Stimulated activated naive CD8-positive, alpha-beta T cell treated with anti-CD3 and anti-CD28 coated beads, Interleukin-15, Interleukin-2, amounts not matched to agents 100 U/mL and 50 U/mL, for 24 hours (primary cell): ENCODE data around the gene LENG8.
"Not testable (repeated sequence)": the region's sequence is repeated elsewhere in the genome, so short reads cannot be mapped to it uniquely, and the experiment has no call there.

ENCODE experiments used
- ATAC-seq: fragments of 150-1000 bp; cut with Tn5 transposase; one replicate; pipeline ENCODE4 v1.10.0; 2021
- DNase-seq: peaks from one replicate; pipeline ENCODE4 v3.0.0; 2021

Gene LENG8

DNA sequence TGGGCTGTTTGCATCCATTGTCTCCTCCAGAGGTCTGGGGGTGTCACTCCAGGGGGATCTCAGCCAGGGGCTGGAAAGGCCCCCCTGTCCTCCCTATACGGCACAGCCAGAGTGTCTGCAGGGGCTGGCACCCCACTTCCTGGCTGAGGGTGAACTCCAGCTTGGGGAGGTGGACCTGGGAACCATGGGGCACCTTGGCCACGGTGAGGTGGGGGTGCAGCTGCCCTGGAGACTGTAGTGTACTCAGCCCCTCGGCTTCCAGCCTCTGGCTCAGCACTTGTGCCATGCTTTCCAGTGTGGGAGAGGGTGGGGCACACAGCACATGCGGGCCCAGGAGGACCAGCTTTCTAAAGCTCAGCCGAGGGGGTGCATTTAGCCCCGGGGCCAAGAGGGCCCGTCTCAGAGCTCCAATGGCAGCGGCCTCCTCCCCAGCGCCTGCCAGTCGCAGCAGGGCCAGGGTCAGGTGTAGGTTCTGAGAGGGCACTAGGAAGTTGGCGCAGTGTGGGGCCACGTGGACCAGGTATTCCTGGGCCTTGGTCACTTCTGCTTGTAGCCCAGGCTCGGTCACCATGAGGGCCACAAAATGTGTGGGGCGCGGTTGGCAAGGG, 13.2 kb downstream of the LENG8 start:
- no peak for ATAC-seq
- no peak for DNase-seq

DNA sequence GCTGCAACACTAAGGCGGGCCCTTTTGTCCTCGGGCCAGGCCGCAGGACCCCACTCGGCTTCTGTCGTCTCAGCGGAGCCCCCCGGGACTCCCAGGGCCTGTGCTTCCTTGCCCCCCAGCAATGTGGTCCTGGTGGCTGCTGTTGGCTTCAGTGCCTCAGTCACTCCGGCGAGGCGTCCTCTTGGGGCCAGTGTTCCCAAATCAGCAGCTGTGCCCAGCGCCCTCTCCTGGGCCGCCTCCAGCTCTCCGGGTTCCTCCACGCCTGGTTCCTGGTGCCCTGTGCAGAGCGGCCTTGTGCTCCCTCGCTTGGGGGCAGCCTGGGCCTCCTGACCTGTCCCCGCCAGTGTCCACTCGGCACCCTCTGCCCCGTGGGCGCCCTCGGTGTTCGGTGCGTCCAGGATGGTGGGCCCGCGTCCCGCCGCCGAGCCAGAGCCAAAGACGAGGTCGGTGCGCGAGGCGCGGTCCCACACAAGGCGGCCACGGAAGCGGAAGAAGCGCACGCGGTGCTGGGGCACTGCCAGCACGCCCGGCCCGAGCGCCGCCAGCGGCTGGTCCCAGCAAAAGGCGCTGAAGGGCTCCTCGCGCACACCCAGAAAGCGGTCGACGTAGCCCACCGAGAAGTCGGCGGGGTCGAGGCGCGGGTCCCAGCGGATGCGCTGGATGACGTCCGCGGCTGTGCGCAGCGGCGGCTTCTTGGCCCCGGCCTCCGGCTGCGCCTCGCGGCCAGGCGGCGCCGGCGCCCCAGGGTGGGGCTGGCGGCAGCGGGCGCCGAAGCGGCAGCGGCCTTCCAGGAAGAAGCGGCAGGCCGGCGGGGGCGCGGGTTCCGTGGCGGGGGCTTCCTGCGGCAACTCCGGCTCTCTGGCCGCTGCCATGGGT, 13.9 kb downstream of the LENG8 start:
- peak; percentile 17 for ATAC-seq
- DNase-seq = peak; percentile 73

DNA sequence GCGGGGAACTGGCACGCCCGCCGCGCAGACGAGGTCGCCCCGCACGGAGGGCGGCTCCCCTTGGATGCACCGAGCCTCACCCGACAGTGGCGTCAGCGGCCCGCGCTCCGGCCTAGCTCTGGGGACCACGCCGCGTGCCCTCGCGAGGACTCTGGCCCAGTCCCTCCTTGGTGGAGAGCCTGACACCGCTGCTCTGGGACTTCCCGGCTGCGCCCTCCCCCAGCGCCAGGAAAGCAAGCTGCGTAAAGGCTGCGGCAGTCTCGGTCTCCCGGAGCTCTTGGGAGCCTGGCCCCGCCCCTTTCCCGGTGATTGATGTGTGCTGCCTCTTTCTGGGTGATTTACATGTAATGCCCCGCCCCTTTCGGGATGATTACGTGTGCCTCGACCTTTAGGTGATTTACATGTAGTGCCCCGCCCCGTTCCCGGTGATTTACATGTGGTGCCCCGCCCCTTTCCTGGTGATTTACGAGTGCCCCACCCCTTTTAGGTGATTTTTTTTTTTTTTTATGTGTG, 14.6 kb downstream of the LENG8 start, which contains the start of gene LENG9:
Gene LENG9, minus strand, starts transcription at position 248 of the 513 bp plus-strand sequence. CDS start 252 bp downstream, outside the sequence.
- ATAC-seq (peak; percentile 66), DNase-seq (peak; percentile 98)

DNA sequence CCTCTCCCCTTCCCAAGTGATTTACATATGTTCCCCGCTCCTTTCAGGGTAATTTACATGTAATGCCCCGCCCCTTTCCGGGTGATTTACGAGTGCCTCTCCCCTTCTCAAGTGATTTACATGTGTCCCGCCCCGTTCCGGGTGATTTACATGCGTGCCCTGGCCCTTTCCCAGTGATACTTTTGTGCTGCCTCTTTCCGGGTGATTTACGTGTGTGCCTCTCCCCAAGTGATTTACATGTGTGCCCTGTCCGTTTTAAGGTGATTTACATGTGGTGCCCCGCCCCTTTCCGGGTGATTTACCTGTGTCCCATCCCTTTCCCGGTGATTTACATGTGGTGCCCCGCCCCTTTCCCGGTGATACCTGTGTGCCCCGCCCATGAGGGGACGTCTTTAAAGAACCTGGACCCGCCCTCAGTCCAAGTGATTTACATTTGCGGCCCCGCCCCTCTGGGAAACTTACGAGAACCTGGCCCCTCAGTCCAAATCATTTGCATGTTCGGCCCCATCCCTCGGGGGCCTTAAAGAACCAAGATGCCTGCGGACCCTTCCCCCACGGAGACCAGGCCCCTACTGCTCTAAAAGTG, 15.1 kb downstream of the LENG8 start:
- ATAC-seq (peak; percentile 55), DNase-seq (peak; percentile 90)

DNA sequence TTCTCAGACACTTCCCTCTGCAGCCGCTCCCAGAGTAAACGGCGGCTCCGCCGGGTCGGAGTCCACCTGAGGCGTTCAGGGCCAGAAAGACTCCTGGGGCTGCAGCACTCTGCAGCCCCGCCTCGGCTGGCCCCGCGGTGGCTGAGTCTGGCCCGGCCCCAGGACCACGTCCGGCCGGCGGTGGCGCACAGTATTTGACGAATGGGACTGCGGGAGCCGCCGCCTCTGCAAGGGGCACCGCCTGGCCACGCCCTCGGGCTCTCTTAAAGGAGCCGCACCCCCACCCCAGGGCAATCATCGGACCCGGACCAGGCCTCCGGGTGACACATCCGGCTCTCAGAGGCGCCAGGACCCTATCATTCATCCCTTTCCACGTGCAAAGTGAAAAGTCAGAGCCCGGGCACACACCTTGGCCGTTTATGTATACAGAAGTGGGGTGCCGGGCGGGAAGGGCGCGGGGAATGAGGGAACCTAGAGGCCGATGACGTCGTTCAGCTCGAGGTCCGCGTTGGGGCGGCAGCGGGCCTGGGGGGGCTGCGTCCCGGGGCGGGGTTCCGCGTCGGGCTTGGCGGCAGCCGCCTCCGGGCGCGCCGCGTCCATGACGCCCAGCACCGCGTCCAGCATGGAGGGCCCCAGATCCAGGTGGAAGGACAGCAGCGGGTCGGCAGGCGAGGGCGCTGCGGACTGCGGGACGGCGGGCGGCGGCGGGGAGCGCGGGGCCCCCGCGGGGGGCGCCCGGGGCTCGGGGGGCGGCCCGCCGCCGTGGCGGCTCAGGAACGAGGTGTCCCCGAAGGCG, 15.8 kb downstream of the LENG8 start:
- ATAC-seq (peak; percentile 53), DNase-seq (peak; percentile 91)

DNA sequence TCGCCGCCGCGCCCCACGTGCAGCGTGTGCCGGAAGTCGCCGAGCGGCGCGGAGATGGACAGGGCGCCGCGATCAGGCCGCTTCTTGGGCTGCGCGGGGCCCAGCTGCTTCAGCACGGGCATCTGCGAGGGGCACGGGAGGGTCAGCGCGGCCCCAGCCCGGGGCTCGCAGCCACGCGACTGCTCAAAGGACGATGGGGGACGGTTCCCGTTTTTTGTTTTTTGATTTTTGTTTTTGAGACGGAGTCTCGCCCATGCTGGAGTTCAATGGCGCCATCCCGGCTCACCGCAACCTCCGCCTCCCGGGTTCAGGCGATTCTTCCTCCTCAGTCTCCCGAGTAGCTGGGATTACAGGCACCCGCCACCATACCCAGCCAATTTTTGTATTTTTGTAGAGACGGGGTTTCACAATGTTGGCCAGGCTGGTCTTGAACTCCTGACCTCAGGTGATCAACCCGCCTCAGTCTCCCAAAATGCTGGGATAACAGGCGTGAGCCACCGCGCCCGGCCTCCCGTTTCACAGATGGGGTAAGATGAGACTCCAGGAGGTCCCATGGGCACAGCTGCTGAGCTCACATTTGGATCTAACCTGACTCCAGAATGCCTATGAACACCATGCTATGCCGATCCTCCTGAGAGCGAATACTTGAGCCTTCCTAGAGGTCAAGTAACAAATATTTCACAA, 16.6 kb downstream of the LENG8 start:
- ATAC-seq (no peak), DNase-seq (no peak)

DNA sequence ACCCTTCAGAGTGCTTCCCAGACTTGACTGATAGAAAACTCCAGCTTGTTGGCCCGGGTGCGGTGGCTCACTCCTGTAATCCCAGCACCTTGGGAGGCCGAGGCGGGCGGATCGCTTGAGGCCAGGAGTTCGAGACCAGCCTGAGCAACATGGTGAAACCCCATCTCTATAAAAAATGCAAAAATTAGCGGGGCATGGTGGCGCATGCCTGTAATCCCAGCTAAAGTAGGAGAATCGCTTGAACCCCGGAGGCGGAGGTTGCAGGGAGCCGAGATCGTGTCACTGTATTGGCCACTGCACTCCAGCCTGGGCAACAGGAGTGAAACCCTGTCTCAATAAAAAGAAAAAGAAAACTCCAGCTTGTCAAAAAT, 17.1 kb downstream of the LENG8 start:
- not testable (repeated sequence) for ATAC-seq, DNase-seq

DNA sequence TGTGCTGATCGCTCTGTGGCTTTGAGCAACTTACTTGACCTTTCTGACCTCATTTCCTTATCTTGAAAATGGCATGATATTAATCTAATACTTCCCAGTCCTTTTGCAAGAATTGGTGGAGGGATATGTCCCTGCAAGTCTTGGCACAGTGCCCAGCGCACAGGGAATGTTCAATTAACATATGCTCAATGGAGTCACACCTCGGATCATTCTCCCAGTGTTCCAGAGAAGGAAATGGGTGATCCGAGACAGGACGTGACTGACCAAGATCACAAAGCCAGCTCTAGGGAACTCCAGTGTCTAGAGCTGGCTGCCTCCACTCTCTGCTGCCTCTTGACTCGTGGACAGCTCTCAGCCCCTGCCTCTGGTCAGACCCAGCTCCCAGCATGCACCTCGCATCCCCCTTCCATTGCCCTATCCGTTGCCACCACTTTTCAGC, 20.5 kb downstream of the LENG8 start:
- ATAC-seq (no peak), DNase-seq (no peak)

DNA sequence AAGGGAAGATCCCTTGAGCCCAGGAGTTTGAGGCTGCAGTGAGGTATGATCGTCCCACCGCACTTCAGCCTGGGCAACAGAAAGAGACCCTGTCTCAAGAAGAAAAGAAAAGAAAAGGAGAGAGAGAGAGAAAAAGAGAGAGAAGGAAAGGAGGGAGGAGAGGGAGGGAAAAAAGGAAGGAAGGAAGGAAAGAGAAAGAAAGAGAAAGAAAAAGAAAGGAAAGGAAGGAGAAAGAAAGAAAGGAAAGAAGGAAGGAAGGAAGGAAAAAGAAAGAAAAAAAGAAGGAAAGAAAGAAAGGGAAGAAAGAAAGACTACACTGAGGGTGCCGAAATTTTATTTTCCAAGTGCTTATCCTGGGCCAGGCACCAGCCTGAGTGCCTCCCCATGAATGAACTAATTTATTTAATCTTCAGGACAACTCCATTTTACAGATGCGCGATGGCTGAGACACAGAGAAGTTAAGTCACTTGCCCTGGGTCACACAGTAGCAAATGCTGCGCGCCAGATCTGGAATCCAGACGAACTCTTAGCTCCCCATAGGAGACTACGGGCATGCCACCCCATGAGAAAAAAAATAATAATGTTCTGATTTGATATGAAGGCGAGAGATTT, 21.4 kb downstream of the LENG8 start:
- no peak for DNase-seq
- no peak for ATAC-seq

DNA sequence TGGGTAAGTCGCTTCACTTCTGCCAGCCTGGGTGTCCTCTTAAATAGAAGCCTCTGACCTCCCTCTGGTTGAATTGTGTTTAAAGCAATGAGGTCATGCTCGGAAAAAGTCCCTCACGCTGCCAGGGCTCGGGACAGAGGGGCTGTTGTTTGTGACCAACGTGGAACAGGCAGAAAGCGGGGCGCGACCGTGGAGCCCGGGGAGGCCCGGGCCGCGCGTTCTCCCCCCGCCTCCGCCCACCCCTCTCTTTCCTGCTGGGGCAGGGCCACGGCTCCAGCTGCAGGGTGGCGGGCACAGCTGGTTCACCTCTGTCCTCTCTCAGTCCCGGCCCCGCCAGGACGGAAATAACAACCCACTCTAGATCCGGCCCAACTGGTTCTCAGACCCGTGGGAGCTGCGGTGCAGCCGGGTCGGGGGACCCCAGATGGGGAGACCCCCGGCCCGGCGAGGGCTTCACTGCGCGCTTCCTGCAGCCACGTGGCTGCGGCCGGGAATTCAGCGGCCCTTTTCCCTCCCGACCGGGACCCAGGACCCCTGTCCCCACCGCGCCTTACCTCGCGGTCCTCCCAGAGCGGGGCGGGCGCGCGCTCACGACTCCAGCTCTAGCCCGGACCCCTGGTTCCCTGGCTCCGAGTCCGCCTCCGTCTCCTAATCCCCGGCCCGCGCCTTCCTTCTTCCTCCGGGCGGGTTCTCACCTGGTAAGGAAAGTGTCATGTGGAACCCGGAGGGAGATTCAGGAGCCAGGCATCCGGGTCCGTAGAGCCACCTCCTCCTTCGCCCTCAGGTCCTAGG, 22.2 kb downstream of the LENG8 start:
- peak; percentile 47 for ATAC-seq
- no peak for DNase-seq

DNA sequence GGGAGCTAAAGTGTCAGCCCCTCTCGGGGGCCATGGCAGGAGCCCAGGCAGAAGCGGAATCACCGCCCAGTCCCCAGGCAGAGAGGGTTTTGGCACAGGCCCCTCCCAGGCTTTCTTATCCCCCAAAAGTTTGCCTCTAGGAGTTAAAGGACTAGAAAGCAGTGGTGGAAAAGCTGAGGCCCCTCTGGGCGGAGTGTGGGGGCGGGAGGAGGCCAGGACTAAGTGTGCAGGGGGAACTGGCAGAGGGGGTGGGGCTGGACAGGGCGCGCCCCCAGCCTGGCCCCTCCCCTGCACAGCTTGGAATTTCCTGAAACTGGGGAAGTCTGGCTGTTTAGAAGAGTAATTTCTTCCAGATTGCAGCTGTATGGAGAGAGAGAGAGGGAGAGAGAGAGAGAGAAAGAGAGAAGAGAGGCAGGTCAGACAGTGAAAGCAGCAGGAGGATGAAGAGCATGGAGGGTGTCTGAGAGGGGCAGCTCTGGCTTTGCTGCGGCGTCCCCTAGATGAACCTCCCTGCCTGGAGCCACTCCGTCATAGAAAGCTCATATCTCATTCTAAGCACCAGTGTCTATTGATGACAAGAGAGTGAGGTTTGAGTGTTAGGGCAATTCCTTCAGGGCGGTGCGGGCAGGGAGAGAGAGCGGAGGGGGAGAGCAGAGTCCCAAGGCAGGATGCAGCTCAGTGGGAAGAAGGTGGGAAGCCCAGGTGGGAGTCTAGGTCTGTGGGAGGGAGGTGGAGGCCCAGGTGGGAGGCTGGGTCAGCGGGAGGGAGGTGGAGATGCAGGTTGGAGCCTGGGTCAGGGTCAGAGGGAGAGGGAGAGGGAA, 24.3 kb downstream of the LENG8 start, which contains the start of gene CDC42EP5:
Gene CDC42EP5, minus strand, starts transcription at position 226 of the 821 bp plus-strand sequence. CDS start 7,749 bp downstream, outside the sequence.
- ATAC-seq = peak; percentile 61
- DNase-seq = peak; percentile 54

DNA sequence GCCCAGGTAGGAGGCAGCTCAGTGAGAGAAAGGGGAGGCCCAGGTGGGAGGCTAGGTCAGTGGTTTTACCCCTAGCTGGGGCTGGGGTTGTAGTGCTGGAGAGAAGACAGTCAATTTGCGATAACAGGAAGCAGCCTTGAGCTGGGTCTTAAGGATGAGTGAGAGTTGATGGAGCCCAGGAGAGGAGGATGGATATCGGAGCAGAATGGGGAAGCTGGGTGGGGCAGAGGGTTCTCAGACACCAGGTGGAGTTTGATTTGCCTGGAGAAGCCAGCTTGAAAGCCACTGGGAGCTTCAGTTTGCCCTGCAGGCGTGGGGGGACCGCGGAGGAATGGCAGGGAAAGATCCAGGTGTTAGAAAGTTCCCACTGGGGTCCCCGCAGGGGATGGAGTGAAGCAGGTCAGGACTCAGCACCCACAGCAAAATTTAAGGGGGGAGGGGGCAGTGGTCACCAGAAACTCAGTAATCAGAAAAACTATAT, 24.9 kb downstream of the LENG8 start:
- no peak for ATAC-seq
- no peak for DNase-seq

DNA sequence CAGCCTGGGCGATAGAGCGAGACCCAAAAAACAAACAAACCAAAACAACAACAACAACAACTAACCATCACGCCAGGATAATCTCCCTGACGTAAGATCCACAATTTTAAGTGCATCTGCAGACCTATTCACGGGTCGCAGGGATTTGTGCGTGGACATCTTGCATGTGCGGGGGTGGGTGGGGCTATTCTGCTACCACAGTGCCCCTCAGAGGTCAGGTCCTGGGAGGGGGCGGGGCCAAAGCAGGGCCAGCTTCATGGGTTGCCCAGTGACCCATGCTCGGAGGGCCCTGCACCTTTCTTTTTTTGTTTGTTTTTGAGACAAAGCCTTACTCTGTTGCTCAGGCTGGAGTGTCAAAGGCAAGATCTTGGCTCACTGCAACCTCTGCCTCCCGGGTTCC, 26.7 kb downstream of the LENG8 start:
- no peak for ATAC-seq
- DNase-seq = no peak

DNA sequence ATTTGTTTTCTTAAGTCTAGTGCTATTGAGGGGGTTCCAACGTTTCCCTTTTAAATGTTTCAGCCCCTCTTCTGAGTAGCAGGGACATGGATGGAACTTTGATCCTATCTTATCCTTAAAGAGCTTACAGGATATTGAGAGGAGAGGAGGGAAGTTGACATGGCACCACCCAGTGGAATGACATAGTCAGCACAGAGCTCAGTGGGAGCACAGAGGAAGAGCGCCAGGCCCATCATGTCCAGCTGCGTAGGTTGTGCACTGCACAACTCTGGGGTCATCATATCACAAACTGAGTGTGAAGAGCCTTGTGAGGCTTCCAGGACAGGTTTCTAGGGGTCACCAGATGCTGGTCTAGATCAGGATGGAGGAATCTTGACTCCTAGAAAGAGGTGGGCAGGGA, 28.7 kb downstream of the LENG8 start:
- DNase-seq = no peak
- ATAC-seq = no peak

DNA sequence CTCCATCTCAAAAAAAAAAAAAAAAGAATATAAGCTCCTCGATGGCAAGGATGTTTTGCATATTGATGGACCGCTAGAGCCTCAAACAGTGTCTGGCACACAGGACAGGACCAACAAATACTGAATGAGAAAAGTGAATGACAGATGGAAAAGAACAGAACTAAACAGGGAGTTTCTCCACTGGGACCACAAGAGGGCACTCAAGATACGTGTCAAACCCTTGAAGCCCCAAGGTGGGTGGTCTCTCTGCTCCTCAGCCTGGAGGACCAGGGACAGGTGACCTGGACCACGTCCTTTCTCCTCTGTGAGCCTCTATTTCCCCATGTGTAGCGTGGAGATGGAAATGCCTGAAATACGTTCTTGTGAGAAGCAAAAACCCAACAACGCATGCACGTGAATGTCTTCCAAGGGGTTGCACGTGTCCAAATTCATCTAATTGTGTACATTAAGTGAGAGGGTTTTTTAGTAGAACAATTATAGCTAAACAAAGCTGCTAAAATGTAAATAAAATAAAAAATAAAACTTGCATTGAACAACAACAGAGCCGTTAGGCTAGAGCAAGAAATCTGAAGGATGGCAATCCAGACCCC, 29.8 kb downstream of the LENG8 start:
- DNase-seq = no peak

DNA sequence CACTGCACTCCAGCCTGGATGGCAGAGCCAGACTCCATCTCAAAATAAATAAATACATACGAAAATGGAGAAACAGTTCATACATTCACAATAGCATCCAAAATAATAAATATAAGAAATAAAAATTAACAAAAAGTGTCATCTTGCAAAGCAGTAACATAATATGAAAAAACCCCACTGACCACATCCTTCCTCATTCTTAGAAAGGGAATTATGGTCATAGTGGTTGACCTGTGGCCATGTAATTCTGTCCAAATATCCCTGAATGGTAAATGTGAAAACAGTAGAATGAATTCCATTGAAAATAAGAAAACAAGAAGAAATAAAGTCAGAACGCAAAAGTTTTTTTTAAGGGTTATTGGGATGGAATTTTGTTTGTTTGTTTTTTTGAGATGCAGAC, 31.1 kb downstream of the LENG8 start:
- ATAC-seq (no peak), DNase-seq (no peak)

More for the DNA sequence above, 29.8 kb downstream of the LENG8 start:
- peak; percentile 36 for ATAC-seq

DNA sequence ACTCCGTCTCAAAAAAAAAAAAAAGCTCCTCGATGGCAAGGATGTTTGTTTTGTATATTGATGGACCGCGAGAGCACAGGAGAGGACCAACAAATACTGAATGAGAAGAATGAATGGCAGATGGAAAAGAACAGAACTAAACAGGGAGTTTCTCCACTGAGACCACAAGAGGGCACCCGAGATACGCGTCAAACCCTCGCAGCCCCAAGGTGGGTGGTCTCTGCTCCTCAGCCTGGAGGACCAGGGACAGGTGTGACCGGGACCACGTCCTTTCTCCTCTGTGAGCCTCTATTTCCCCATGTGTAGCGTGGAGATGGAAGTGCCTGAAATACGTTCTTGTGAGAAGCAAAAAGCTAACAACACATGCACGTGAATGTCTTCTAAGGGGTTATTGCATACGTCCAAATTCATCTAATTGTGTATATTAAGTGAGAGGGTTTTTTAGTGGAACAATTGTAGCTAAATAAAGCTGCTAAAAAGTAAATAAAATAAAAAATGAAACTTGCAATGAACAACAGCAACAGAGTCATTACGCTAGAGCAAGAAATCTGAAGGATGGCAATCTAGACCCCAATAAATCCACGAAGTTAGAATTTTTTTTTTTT, 32.4 kb downstream of the LENG8 start:
- ATAC-seq (no peak), DNase-seq (peak; percentile 49)

DNA sequence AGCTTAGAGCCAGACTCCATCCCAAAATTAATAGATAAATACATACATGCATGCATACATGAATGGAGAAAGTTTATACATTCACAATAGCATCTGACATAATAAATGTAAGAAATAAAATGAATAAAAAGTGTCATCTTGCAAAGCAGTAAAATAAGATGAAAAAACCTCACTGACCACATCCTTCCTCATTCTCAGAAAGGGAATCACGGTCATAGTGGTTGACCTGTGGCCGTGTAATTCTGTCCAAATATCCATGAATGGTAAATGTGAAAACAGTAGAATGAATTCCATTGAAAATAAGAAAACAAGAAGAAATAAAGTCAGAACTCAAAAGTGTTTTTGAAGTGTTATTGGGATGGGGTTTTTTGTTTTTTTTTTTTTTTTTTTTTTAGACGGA, 33.9 kb downstream of the LENG8 start:
- DNase-seq (no peak), ATAC-seq (no peak)
